HepG2 (cell line): ENCODE results near the gene GPBP1. TPM values are rescaled to one million over a fixed set of nuclear protein-coding genes. Genes with fewer than 3 reads are reported as not detected.

Experiments
- HNF4A ChIP-seq: sonication (generic); formaldehyde crosslinking; IDR thresholded peaks from 2 replicates; pipeline ENCODE4 v1.4.0; 2020; ENCODE audit warnings: missing genetic modification reagents
- PAXIP1 ChIP-seq: sonication (generic); formaldehyde crosslinking; conservative IDR thresholded peaks from 2 replicates; pipeline ENCODE4 v1.4.0; 2020; ENCODE audit warnings: mild to moderate bottlenecking, missing genetic modification reagents, moderate library complexity
- POGZ ChIP-seq: sonication (generic); formaldehyde crosslinking; IDR thresholded peaks from 2 replicates; pipeline ENCODE4 v1.4.0; 2020; ENCODE audit warnings: mild to moderate bottlenecking, missing genetic modification reagents
- RXRB ChIP-seq: IDR thresholded peaks from 2 replicates; pipeline ENCODE4 v1.6.1; 2016; ENCODE audit warnings: borderline replicate concordance, missing genetic modification reagents, missing compliant biosample characterization
- TOE1 ChIP-seq: sonication (generic); formaldehyde crosslinking; IDR thresholded peaks from 2 replicates; pipeline ENCODE4 v1.4.0; 2020; ENCODE audit warnings: mild to moderate bottlenecking, missing genetic modification reagents
- ZNF407 ChIP-seq: sonication (generic); formaldehyde crosslinking; IDR thresholded peaks from one replicate; pipeline ENCODE4 v1.5.1; 2020; ENCODE audit warnings: mild to moderate bottlenecking, missing genetic modification reagents; ENCODE audit errors: not compliant biosample characterization
- ZNF644 ChIP-seq: IDR thresholded peaks from 2 replicates; pipeline ENCODE4 v1.6.1; 2016; ENCODE audit warnings: low read depth
- ZNF781 ChIP-seq: sonication (generic); formaldehyde crosslinking; IDR thresholded peaks from 2 replicates; pipeline ENCODE4 v1.5.1; 2020; ENCODE audit warnings: borderline replicate concordance, mild to moderate bottlenecking, missing genetic modification reagents; ENCODE audit errors: not compliant biosample characterization
- polyA plus RNA-seq, 8 experiments: library from polyadenylated mRNA; depleted of rRNA in 3 of 8; stranded (reverse) in 7 of 8; unstranded in 1 of 8; fragments of >200 nt; fragmentation: Illumina TruSeq in 4 of 8; extraction: Trizol in 4 of 8; gene quantifications; 2 replicates each; pipeline versions ENCODE4 v1.2.1 to v1.2.3, GENCODE V29; 2011 to 2016; ENCODE audit warnings: low read depth in 4 of 8, missing spikeins in 1 of 8, mixed read lengths in 1 of 8; ENCODE audit not compliant: insufficient read depth in 1 of 8
- total RNA-seq, 5 experiments: library from RNA; depleted of rRNA; stranded (reverse); fragments of >200 nt; fragmentation: Illumina TruSeq; extraction: Trizol; gene quantifications; 2 replicates each; pipeline ENCODE4 v1.2.3, GENCODE V29; 2016; ENCODE audit warnings: low read depth in 1 of 5
- TF ChIP-seq, protein P1 (sequence below): sonication (generic); formaldehyde crosslinking; IDR thresholded peaks from 2 replicates; pipeline ENCODE4 v1.4.0; 2020; ENCODE audit warnings: missing genetic modification reagents

Gene GPBP1
- total and polyA plus RNA-seq, 2 of the 13 experiments (the other 11 are each of a cell fraction or from before 2014, with no cell fraction given): 27.1 to 72.2 TPM

GRCh38 chr5:57191163-57191562 lies 17.3 kb downstream of the GPBP1 start (continued):
- TF ChIP-seq, protein P1, sequence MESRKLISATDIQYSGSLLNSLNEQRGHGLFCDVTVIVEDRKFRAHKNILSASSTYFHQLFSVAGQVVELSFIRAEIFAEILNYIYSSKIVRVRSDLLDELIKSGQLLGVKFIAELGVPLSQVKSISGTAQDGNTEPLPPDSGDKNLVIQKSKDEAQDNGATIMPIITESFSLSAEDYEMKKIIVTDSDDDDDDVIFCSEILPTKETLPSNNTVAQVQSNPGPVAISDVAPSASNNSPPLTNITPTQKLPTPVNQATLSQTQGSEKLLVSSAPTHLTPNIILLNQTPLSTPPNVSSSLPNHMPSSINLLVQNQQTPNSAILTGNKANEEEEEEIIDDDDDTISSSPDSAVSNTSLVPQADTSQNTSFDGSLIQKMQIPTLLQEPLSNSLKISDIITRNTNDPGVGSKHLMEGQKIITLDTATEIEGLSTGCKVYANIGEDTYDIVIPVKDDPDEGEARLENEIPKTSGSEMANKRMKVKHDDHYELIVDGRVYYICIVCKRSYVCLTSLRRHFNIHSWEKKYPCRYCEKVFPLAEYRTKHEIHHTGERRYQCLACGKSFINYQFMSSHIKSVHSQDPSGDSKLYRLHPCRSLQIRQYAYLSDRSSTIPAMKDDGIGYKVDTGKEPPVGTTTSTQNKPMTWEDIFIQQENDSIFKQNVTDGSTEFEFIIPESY (CRISPR knock-in tag): peak; percentile 31; the same call in 1 of the 2 replicates
- no peak for TF ChIP-seq ZNF407 (CRISPR knock-in tag)
- TF ChIP-seq PAXIP1 (CRISPR knock-in tag): peak; percentile 41; the same call in 1 of the 2 replicates
- TF ChIP-seq HNF4A (CRISPR knock-in tag): peak; percentile 54
- TF ChIP-seq TOE1: no peak
- TF ChIP-seq ZNF644 (CRISPR knock-in tag): 0 out of 2 replicates have a peak, but pooled peaks have one; percentile 18
- peak; percentile 58 for TF ChIP-seq POGZ (CRISPR knock-in tag)
- 0 out of 2 replicates have a peak, but pooled peaks have one; percentile 16 for TF ChIP-seq RXRB (CRISPR knock-in tag)
- TF ChIP-seq ZNF781: no peak
